Erythroblast (primary cell): ENCODE results near the gene NAPG.
"Not testable (repeated sequence)": the region's sequence is repeated elsewhere in the genome, so short reads cannot be mapped to it uniquely, and the experiment has no call there.

Source experiments
- DNase-seq, 2 experiments: peaks; one replicate each; lab custom pipeline; 2025; lab: John Stamatoyannopoulos, UW
- GATA1 ChIP-seq: IDR thresholded peaks from 2 replicates; pipeline ENCODE4 v1.6.1; 2011; ENCODE audit warnings: low read depth, mild to moderate bottlenecking, control low read depth, low read length, moderate library complexity
- POLR2A ChIP-seq: IDR thresholded peaks from 2 replicates; pipeline ENCODE4 v1.6.1; 2011; ENCODE audit warnings: mild to moderate bottlenecking, low read length

Gene NAPG

DNA sequence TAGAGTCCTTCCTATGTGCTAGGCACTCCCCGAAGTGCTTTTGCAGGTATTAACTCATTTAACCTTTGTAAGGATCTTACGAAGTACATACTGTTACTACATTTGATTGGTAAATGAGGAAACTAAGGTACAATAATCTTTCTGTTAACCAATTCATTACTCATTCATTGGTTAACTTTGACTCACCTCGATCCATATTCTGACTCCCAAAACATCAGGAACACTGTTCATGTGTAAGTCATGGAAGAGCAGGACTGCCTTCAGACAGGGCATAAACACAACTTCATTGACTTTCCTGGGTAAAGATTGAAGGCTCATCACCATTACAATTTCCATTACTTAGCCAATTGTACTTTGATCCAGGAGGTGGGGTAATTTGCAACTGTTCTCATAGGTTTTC, 40.6 kb downstream of the NAPG start:
- no peak for TF ChIP-seq POLR2A
- TF ChIP-seq GATA1: no peak
- DNase-seq: no peak

DNA sequence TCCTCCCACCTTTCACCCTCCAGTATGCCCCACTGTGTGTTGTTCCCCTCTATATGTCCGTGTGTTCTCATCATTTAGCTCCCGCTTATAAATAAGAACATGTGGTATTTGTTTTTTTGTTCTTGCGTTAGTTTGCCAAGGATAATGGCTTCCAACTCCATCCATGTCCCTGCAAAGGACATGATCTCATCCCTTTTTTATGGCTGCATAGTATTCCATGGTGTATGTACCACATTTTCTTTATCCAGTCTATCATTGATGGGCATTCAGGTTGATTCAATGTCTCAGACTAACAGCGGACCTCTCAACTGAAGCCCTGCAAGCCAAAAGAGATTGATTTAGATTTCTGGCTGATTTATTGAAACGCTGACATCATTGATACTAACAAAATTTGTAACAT, 44.1 kb downstream of the NAPG start:
- DNase-seq: not testable (repeated sequence)

DNA sequence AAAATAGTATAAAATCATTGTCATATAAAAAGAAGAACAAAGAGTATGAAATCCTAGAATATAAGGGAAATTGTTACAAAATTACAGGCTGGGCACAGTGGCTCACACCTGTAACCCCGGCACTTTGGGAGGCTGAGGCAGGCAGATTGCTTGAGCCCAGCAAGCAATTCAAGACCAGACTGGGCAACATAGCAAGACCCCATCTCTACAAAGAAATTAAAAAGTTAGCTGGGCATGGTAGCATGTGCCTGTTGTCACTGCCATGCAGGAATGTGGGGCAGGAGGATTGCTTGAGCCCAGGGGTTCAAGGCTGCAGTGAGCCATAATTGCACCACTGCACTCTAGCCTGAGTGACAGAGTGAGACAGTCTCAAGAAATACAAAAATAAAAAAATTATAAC, 44.8 kb downstream of the NAPG start:
- DNase-seq: no peak
- no peak for TF ChIP-seq POLR2A

DNA sequence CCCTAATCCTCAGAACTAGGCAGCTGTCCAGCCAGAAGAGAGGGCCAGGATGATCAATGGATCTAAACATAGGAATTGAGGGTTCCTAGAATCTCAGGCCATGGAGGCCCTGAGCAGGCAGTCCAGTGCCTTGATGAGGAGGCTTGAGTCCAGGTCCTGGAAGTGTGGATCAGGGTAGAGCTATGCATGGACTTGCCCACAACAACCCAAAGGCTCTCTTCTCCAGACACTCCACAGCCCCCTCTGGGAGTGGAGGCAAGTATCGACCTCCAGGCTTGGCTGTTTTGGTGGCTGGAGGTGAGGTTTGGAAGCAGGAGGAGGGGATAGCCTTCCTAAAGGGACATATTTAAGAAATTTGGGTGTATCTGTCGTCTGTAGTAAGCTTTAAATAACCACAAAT, 45.7 kb downstream of the NAPG start:
- TF ChIP-seq GATA1: no peak
- no peak for TF ChIP-seq POLR2A
- DNase-seq: no peak

DNA sequence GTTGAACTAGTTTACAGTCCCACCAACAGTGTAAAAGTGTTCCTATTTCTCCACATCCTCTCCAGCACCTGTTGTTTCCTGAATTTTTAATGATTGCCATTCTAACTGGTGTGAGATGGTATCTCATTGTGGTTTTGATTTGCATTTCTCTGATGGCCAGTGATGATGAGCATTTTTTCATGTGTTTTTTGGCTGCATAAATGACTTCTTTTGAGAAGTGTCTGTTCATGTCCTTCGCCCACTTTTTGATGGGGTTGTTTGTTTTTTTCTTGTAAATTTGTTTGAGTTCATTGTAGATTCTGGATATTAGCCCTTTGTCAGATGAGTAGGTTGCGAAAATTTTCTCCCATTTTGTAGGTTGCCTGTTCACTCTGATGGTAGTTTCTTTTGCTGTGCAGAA, 47.4 kb downstream of the NAPG start:
- DNase-seq: not testable (repeated sequence)

DNA sequence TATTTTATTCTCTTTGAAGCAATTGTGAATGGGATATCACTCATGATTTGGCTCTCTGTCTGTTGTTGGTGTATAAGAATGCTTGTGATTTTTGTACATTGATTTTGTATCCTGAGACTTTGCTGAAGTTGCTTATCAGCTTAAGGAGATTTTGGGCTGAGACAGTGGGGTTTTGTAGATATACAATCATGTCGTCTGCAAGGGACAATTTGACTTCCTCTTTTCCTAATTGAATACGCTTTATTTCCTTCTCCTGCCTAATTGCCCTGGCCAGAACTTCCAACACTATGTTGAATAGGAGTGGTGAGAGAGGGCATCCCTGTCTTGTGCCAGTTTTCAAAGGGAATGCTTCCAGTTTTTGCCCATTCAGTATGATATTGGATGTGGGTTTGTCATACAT, 48.6 kb downstream of the NAPG start:
- DNase-seq: not testable (repeated sequence)

DNA sequence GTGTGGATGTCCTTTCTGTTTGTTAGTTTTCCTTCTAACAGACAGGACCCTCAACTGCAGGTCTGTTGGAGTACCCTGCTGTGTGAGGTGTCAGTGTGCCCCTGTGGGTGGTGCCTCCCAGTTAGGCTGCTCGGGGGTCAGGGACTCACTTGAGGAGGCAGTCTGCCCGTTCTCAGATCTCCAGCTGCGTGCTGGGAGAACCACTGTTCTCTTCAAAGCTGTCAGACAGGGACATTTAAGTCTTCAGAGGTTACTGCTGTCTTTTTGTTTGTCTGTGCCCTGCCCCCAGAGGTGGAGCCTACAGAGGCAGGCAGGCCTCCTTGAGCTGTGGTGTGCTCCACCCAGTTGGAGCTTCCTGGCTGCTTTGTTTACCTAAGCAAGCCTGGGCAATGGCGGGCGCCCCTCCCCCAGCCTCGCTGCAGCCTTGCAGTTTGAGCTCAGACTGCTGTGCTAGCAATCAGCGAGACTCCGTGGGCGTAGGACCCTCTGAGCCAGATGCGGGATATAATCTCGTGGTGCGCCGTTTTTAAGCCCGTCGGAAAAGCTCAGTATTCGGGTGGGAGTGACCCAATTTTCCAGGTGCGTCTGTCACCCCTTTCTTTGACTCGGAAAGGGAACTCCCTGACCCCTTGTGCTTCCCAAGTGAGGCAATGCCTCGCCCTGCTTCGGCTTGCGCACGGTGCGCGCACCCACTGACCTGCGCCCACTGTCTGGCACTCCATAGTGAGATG, 52.2 kb downstream of the NAPG start:
- not testable (repeated sequence) for DNase-seq

DNA sequence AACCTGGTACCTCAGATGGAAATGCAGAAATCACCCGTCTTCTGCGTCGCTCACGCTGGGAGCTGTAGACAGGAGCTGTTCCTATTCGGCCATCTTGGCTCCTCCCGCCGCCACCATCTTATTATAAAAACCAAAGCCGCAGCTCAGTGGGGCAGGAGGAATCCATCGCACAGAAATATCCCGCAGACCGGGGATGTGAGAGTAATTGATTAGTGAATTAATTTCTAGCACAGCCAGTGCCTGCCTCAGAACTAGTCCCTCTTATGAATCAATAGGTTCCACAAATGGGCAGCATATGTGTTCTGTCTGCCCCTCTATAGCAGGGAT, 52.7 kb downstream of the NAPG start:
- not testable (repeated sequence) for DNase-seq

DNA sequence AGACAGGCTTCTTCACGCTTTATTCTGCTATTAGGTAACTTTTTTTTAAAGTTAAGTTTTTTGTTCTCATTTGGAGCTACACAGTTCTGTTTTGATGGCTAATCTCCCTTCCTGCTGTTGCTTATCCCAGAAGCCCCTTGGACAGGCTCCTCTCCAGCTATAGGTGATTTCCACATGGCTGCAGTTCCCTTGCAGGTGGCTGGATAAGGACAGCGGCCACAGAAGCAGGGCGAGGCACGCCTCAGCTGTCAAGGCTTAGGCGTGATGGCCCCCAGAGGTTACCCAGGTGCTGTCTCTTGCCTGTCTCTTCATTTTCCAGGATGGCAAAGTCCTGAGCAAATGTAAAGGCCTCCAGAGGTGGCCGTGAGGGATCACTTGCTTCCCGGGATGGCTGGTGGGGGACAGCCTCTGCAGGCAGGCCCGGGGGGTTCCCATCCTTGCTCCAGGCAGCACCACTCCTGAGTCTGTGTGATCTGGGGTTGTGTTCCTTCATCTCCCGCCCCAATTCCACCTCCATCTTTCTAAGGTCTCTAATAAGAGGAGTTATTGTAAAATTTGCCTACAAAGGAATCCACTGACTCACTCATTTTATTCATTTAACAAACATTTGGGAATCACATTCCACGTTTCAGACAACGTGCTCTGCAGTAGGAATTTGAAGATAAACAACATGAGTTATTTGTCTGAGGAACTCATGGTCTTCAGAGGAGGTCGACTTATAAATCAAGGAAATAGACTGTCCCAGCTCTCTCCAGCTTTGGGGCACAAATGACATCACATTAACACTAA, 53.4 kb downstream of the NAPG start:
- no peak for DNase-seq

DNA sequence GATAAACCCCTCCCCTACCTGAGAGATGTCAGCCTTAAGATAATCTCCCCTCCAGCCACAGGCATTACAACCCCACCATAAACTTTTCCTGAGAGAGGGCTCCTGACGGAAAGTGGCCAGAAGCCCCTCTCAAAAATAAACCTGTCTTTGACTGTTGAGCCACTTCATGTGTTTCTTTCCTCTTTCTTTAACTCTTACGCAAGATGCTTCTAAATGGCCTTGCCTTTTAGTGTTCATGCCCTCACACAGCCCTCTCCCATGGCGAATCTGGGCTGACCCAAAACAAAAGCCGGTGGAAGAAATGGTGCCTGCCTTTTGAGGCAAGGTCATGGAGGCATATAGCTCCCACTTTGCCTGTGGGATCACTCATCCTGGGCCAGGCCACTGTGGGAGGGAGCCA, 54.4 kb downstream of the NAPG start:
- no peak for DNase-seq
- TF ChIP-seq GATA1 (no peak), POLR2A (no peak)

More for the DNA sequence above, 53.4 kb downstream of the NAPG start:
- TF ChIP-seq POLR2A (no peak), GATA1 (no peak)

DNA sequence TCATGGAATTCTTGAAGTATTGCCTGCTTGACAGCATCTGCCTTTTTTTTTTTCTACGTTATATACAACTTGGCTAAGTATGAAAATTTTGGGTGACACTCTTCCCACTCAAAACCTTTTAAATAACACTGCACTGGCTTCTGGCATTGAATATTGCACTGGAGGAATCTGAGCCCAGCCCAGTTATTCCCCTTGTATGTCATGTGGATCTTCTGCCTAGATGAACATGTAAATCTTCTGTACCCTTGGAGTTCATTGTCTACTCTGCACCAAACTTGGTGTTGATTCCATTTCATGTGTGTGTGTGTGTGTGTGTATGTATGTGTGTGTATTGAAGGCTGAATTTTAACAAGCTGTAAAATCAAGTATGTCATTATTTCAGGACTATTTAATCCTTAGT, 59.4 kb downstream of the NAPG start:
- DNase-seq: no peak
- TF ChIP-seq POLR2A: no peak
- TF ChIP-seq GATA1: no peak

DNA sequence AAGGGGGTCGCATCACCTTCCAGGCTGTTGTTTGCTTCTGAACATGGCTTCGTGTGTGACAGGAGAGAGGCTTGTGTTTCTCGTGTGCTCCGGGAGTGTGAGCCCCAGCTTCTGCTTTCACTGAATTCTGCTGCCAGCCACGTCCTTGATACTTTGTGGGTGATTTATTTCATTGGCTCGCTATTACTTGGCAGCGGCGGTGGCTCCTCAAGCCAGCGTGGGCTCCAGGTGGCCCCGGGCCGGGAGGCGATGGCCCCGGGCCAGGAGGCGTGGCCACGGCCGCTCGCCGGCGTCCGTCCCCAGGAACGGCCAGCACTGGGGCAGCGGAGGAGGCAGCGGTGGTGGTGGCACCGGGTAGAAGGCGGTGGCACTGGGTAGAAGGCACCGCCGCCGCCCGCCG, 63.1 kb downstream of the NAPG start:
- DNase-seq: no peak
- no peak for TF ChIP-seq POLR2A
- TF ChIP-seq GATA1: no peak

DNA sequence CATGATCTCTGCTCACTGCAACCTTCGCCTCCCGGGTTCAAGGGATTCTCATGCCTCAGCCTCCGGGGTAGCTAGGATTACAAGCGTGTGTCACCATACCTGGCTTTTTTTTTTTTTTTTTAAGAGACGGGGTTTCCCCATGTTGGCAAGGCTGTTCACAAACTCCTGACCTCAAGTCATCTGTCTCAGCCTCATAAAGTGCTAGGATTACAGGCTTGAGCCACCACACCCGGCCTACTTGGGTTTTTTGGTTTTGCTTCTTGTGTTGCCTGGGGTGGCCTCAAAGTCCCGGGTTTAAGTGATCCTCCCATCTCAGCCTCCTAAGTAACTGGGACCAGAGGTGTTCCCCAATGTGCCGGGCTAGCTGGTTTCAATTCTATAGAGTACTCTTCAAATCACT, 64.6 kb downstream of the NAPG start:
- TF ChIP-seq GATA1 (no peak), POLR2A (no peak)
- no peak for DNase-seq

DNA sequence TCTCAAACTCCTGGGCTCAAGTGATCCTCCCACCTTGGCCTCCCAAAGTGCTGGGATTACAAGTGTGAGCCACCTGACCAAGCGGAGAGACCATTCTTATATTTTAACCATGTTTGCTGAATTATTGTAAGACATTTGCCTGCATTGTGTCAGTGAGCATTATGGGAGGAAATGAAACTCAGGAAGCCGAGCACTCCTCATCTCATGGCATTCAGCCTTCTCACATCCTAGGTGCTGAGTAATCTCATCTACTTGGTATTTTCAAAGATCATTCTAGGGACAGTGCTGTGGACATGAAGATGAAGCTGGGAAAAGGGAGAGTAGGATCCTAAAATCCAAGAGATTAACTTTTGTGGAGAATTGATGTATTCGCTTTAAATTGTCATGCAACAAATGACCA, 66.1 kb downstream of the NAPG start:
- TF ChIP-seq GATA1: no peak
- TF ChIP-seq POLR2A: no peak
- no peak for DNase-seq

DNA sequence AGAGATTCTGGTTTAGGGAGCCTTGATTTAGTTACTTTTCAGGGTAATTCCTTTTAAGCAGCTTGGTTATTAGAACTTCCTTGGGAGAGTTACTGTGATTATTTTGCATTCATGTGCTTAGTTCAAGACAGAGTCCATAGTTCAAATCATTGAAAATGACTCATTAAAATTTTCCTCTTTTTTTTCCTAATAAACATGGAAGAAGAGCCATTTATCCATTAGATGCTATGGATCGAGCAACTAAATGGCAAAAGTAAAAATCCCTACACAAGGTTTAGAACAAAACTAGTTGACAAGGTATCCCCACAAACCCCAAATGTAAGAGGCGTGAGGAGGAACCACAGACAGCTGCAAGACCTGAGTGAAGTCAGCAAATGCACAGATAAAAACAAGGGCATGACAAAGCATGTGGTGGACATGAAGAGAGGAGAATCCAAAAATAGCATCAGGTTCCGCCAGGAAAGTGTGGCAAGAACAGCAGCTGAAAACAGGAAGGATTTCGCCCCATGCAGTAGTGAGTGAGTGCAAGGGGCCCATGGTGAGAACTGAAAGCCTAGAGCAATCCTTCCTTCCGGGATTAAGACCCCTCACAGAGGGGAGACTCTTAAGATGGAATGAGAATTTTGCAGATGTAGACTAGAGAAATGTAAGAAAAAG, 67.7 kb downstream of the NAPG start:
- not testable (repeated sequence) for DNase-seq

DNA sequence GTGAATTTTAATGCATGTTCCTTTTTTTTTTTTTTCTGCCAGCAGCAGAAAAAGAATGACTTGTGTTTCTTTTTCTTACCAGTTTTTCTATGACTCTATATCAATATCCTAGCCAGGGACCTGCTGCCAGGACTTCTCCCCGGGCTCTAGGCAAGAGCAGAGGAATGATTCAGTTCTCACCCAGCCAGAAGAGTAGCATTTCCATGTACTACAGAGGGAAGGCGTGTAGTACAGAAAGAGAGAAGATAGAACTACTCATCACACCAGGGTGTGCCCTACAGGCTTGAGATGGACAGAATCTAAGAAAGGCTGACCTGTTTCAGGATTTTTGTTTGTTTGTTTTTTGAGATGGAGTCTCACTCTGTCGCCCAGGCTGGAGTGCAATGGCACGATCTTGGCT, 70.1 kb downstream of the NAPG start:
- not testable (repeated sequence) for DNase-seq

DNA sequence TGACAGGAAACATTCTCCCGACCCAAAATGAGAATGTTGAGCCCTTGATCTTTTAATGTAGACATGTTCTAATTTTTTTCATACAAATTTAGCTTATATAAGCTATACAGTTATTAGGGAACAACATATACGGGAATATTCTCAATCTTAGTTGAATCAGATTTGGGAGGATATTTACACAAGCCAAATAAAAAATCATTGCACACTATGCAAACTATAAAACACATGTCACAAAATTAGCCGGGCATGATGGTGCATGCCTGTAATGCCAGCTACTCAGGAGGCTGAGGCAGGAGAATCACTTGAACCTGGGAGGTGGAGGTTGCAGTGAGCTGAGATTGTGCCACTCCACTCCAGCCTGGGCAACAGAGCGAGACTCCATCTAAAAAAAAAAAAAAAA, 71.9 kb downstream of the NAPG start:
- DNase-seq: not testable (repeated sequence)

DNA sequence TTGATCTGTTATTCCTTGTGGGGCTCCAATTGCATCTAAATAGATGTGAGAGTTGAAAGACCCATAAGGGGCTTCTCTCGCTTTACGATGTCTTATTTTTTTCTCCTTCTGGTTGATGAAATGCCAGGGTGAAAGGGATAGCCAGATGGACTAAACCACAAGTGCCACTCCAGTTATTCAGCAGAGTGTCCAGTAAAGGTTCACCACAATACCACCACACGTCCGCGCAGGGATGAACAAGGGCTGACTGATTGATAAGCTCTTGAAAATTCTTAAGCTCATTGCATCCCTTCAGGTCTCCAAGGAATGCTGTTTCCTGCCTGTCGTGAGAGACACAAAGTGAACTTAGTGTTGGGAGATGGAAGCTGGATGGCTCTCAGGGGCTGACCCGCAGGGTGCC, 74.9 kb downstream of the NAPG start:
- DNase-seq: not testable (repeated sequence)
